PC-3 (cell line): Measurements from ENCODE around the gene FAM163A. TPM values are rescaled to one million over a fixed set of nuclear protein-coding genes. Genes with fewer than 3 reads are reported as not detected.

ENCODE experiments used
- ATAC-seq: fragments of 200-7000 bp; cut with Tn5 transposase; 2 replicates; pipeline ENCODE4 v1.9.1; 2020; ENCODE audit warnings: mild to moderate bottlenecking, moderate library complexity
- BruUV-seq: library from RNA; stranded (reverse); fragments of 400-500 nt; replicated peaks from 2 replicates; lab custom pipeline; 2021; lab: Mats Ljungman, UMichigan
- CTCF ChIA-PET: fragments of 300-600 bp; sonication (Branson Sonifier 250); formaldehyde crosslinking; loops from one replicate; lab custom pipeline; 2022; ENCODE audit warnings: antibody characterized with exemption; lab: Charles Lee
- POLR2A ChIA-PET: fragments of 300-600 bp; sonication (Branson Sonifier 250); formaldehyde crosslinking; loops from one replicate; lab custom pipeline; 2022; ENCODE audit warnings: antibody characterized with exemption; ENCODE audit not compliant: unreplicated experiment; lab: Charles Lee
- DNase-seq: peaks from one replicate; pipeline ENCODE4 v3.0.0-alpha.2; 2015
- H2AFZ ChIP-seq: fragments of 300-600 bp; sonication (generic); 2 replicates; pipeline ENCODE4 v1.6.0; 2016; ENCODE audit warnings: antibody characterized with exemption, low read length
- H3F3A ChIP-seq: fragments of 300-600 bp; sonication (generic); one replicate; pipeline ENCODE4 v1.6.0; 2017; ENCODE audit warnings: antibody characterized with exemption, low read length, control low read depth, mild to moderate bottlenecking; ENCODE audit not compliant: unreplicated experiment
- H3K27ac ChIP-seq: fragments of 300-600 bp; sonication (generic); 2 replicates; pipeline ENCODE4 v1.5.1; 2016; ENCODE audit warnings: mild to moderate bottlenecking, low read length
- H3K27me3 ChIP-seq: fragments of 300-600 bp; sonication (generic); 2 replicates; pipeline ENCODE4 v1.6.1; 2016; ENCODE audit warnings: low read length, mixed read lengths
- H3K36me3 ChIP-seq: fragments of 300-600 bp; sonication (generic); 2 replicates; pipeline ENCODE4 v1.6.1; 2016; ENCODE audit warnings: low read depth, mixed run types, low read length, mixed read lengths
- H3K4me1 ChIP-seq: fragments of 300-600 bp; sonication (generic); 2 replicates; pipeline ENCODE4 v1.5.1; 2016; ENCODE audit warnings: low read length; ENCODE audit not compliant: insufficient read depth
- H3K4me2 ChIP-seq: fragments of 300-600 bp; sonication (generic); 2 replicates; pipeline ENCODE4 v1.6.0; 2016; ENCODE audit warnings: low read length
- H3K4me3 ChIP-seq: fragments of 300-600 bp; sonication (generic); 2 replicates; pipeline ENCODE4 v1.5.1; 2016; ENCODE audit warnings: mild to moderate bottlenecking, low read length, mixed read lengths
- H3K79me2 ChIP-seq: fragments of 300-600 bp; sonication (generic); 2 replicates; pipeline ENCODE4 v1.6.1; 2017; ENCODE audit warnings: low read length, mixed read lengths
- H3K9ac ChIP-seq: fragments of 300-600 bp; sonication (generic); 2 replicates; pipeline ENCODE4 v1.6.0; 2016; ENCODE audit warnings: mild to moderate bottlenecking, low read length
- H3K9me2 ChIP-seq: fragments of 300-600 bp; sonication (generic); replicated peaks from 2 replicates; pipeline ENCODE4 v1.6.1; 2016; ENCODE audit warnings: mixed run types, low read length, mixed read lengths
- H3K9me3 ChIP-seq: fragments of 300-600 bp; sonication (generic); 2 replicates; pipeline ENCODE4 v1.6.1; 2016; ENCODE audit warnings: low read length, mixed read lengths
- H4K20me1 ChIP-seq: fragments of 300-600 bp; sonication (generic); 2 replicates; pipeline ENCODE4 v1.6.1; 2016; ENCODE audit warnings: low read length, mixed read lengths
- CTCF ChIP-seq: fragments of 300-600 bp; sonication (generic); conservative IDR thresholded peaks from 2 replicates; pipeline ENCODE4 v1.5.1; 2017; ENCODE audit warnings: antibody characterized with exemption, low read depth, mild to moderate bottlenecking, low read length
- EZH2 ChIP-seq: fragments of 300-600 bp; sonication (generic); IDR thresholded peaks from one replicate; pipeline ENCODE4 v1.6.1; 2017; ENCODE audit warnings: antibody characterized with exemption, mild to moderate bottlenecking, low read length; ENCODE audit not compliant: unreplicated experiment
- EZH2phosphoT487 ChIP-seq: fragments of 300-600 bp; sonication (generic); IDR thresholded peaks from 2 replicates; pipeline ENCODE4 v1.6.1; 2018; ENCODE audit warnings: mild to moderate bottlenecking, antibody characterized with exemption, low read length, borderline replicate concordance
- intact Hi-C: fragments of 100-400 bp; cut with micrococcal nuclease; formaldehyde crosslinking; loops from 2 replicates; pipeline ENCODE4 v1.9.0; 2023
- total RNA-seq: library from RNA; depleted of rRNA; stranded (reverse); fragments of >200 nt; gene quantifications from 2 replicates; pipeline ENCODE4 v1.2.3, GENCODE V29; 2014

Gene FAM163A
- total RNA-seq, 1 experiment from 2014 or later = not detected

DNA sequence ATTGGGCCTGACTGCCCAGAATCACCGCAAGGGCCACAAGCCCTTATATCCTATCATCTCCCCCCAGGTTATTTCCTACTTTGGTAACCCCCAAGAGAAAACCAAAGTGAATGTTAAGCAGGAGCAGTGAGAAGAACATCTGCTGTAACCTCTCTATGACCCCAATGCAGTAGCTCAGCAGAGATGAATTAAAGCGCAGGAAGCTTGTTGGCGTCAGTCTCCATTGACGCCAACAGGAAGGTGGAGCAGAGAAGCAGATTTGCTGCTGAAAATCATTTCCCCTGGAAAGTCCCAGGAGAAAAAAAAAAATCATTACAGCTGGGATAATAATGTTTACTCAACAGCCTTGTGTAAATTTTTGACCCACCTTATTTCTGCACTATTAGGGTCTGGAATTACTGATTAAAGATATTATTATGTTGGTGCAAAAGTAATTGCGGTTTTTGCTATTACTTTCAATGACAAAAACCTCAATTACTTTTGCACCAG lies 33.2 kb upstream of the FAM163A start:
- H3K4me1 ChIP-seq = no peaks in the 10 kb centered on the region
- intact Hi-C loops = no loop called here
- BruUV-seq = no TSS peak
- H3K27ac ChIP-seq = no peak overlapping the region
- H3K4me3 ChIP-seq = no peak overlapping the region
- no peaks in the 10 kb centered on the region for H3F3A ChIP-seq
- H2AFZ ChIP-seq = no peak overlapping the region
- no peaks in the 10 kb centered on the region for H4K20me1 ChIP-seq
- H3K36me3 ChIP-seq = no peaks in the 10 kb centered on the region
- no peaks in the 10 kb centered on the region for H3K79me2 ChIP-seq
- no peaks in the 10 kb centered on the region for H3K27me3 ChIP-seq
- no peak overlapping the region for H3K4me2 ChIP-seq
- H3K9me3 ChIP-seq = no peaks in the 10 kb centered on the region; the same call in 1 of the 2 replicates
- CTCF ChIA-PET = interaction anchor here (1.6 kb wide), 1 partner anchor 105 kb away, joined by 17 read pairs; no protein-coding TSS in a partner anchor
- POLR2A ChIA-PET = no interaction called here
- no peak for DNase-seq
- no peak for TF ChIP-seq EZH2phosphoT487
- TF ChIP-seq CTCF = no peak
- TF ChIP-seq EZH2 = no peak
- H3K9me2 ChIP-seq = no peaks in the 10 kb centered on the region
- ATAC-seq = no peak
- no peak overlapping the region for H3K9ac ChIP-seq

DNA sequence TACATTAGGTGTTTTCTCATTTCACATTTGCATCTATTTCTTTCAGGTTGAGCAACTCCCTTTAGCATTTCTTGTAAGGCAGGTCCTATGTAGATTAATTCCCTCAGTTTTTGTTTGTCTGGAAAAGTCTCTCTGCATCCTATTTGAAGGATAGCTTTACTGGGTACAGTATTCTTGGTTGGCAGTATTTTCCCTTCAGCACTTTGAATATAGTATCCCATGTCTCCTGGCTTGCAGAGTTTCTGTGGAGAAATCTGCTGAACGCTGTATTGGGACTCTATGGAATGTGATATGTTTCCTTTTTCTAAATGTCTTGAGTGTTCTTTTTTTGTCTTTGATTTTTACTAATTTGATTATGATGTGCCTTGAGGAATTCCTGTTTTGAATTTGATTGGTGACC lies 28.9 kb upstream of the FAM163A start:
- CTCF ChIA-PET = no interaction called here
- H3K9ac ChIP-seq = no peak overlapping the region

GRCh38 chr1:179714623-179715022 lies 28.5 kb upstream of the FAM163A start:
- DNase-seq = no peak
- Histone ChIP-seq H3F3A (no peaks in the 10 kb centered on the region), H4K20me1 (no peaks in the 10 kb centered on the region), H3K27ac (no peak overlapping the region), H3K9me2 (no peaks in the 10 kb centered on the region), H3K36me3 (no peaks in the 10 kb centered on the region), H3K4me2 (no peak overlapping the region), H3K9ac (no peak overlapping the region), H3K4me3 (no peak overlapping the region), H3K27me3 (no peaks in the 10 kb centered on the region), H2AFZ (no peak overlapping the region), H3K9me3 (peaks cover 3% of the 10 kb centered on the region), H3K4me1 (no peaks in the 10 kb centered on the region), H3K79me2 (no peaks in the 10 kb centered on the region)
- ATAC-seq = no peak
- intact Hi-C loops = no loop called here
- BruUV-seq = no TSS peak
- ChIA-PET POLR2A (no interaction called here), CTCF (no interaction called here)
- no peak for TF ChIP-seq EZH2
- TF ChIP-seq EZH2phosphoT487 = no peak
- no peak for TF ChIP-seq CTCF

More for the DNA sequence above, 28.9 kb upstream of the FAM163A start:
- H3K4me2 ChIP-seq = no peak overlapping the region
- intact Hi-C loops = no loop called here
- H3K4me3 ChIP-seq = no peak overlapping the region
- peaks cover 3% of the 10 kb centered on the region for H3K9me3 ChIP-seq
- H3F3A ChIP-seq = no peaks in the 10 kb centered on the region
- H3K9me2 ChIP-seq = no peaks in the 10 kb centered on the region
- H4K20me1 ChIP-seq = no peaks in the 10 kb centered on the region
- no peak overlapping the region for H3K27ac ChIP-seq
- no peak for DNase-seq
- TF ChIP-seq EZH2 = no peak
- BruUV-seq = no TSS peak
- no peaks in the 10 kb centered on the region for H3K4me1 ChIP-seq
- no peaks in the 10 kb centered on the region for H3K79me2 ChIP-seq
- no peak for ATAC-seq
- H3K27me3 ChIP-seq = no peaks in the 10 kb centered on the region
- POLR2A ChIA-PET = no interaction called here
- no peaks in the 10 kb centered on the region for H3K36me3 ChIP-seq
- H2AFZ ChIP-seq = no peak overlapping the region
